Measurements from ENCODE around the gene CHST8.
A peak's percentile ranks its signal among the peaks of the same experiment; 100 is the strongest.

Gene CHST8

GRCh38 chr19:33737681-33738371 is 116.1 kb downstream of the CHST8 start:
- DNase-seq (ENCODE audit: low read depth), result no peak

DNA sequence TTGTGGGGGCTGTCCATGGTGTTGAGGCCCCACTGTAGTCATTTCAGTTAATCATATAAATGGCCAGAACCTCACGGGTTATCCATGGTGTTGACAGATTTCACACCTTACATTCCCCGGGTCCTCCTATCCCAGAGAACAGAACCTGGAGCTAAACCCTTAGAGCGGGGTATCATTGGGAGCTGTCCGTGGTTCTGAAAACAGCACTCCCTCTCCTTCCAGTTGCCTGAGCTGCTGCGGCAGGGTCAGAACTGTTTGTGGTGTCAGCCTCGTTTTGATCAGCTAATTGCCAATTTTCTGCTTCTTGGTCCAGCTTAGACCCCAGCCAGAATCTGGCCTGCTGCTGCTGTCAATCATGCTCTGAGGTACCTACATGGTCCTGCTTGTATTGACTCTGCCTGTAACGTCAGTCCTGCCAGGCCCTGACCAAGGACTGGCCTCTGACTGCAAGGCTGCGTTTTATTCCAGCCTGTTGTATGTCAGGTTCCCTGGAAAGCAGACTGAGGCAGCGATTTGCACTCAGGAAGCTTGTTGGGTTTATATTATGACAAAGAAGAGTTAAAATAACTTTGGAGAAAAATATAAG is 119.2 kb downstream of the CHST8 start:
- DNase-seq (ENCODE audit: low read depth), result peak; percentile 36

- DNase-seq (ENCODE audit: low read depth), result no peak
Measured at GRCh38 chr19:33745297-33745696, 123.5 kb downstream of the CHST8 start.

- no peak for DNase-seq (ENCODE audit: low read depth)
Measured at GRCh38 chr19:33746159-33746558, 124.4 kb downstream of the CHST8 start.

DNA sequence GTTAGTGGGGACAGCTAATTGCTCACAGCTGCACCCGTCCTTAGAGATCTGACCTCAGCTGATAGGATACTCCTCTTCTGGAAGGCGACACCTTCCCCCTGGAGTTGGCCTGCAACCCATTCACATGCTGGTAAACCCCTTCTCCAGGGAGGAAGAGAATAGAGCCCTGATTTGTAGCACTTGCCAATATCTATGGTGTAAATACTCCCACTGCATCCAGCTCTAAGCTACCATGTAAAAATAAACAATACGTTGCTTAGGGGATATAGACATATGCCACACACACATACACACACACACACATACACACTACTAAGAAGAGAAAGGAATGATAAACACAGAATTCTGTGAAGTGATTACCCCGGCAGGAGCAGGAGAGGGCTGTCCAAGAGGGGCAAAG is 125.5 kb downstream of the CHST8 start:
- DNase-seq (ENCODE audit: low read depth), result no peak

DNA sequence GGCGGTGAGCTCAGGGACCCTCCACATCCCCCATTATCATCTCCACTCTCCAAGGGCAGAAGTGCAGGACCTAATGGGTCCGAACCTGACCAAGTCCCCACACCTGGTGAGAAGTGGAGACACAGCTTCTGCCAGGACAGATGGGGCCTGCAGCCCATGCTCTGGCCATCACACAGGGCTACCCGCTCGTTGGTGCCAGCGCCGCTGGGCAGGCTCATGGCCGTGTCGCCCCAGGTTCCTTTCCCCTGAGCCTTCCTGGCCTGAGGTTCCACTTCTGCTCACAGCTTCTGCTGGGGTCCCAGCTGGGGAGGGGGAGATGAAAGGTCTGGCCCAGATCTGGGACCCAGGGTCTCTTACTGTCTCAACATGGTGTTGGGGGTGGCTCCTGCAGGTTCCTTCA is 126.5 kb downstream of the CHST8 start:
- no peak for DNase-seq (ENCODE audit: low read depth)

DNA sequence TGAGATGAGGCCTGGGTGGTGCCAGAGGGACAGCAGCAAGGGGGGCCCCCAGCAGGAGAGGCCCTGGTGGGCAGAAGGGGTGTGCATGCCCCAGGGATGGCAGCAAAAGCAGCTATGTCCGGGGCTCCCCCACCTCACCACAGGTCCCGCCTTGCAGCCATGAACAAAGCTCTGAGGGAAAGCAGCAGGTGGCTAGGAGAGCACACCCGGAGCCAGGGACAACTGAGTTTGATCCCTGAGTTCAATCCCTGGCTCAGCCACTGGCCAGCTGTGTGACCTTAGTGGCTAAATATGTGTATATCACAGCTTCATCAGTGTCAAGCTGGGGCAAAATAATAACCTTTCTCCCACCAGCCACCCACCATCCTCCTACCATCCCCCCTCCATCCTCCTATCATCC is 127.3 kb downstream of the CHST8 start:
- no peak for DNase-seq (ENCODE audit: low read depth)

DNA sequence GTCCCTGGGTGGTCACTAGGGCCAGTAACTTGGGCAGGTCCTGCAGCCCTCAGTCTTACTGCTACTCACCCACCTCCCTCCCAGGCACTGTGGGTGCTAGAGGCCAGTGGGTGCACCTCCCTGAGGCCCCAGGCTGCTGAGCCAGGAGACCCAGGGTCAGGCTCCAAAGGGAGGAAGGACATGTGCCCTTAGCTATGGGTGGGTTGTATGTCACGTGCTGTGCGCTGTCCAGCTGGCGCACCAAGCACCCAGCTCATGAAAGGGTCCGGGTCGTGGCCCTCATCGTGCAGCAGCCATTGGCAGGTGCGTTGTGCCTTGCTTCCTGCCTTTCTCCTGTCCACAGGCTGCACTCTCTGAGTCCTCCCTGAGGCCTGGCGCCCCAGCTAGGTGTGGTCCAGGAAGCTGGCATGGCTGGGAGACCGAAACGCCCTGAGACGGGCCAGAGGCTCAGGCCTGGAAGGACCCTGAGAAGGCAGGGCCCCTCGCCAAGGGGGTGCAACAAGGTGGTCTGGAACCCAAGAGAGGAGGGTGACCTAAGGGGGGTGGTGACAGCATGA is 127.9 kb downstream of the CHST8 start:
- DNase-seq (ENCODE audit: low read depth), result no peak

- no peak for DNase-seq (ENCODE audit: low read depth)
Measured at GRCh38 chr19:33750587-33751435, 129.1 kb downstream of the CHST8 start.

DNA sequence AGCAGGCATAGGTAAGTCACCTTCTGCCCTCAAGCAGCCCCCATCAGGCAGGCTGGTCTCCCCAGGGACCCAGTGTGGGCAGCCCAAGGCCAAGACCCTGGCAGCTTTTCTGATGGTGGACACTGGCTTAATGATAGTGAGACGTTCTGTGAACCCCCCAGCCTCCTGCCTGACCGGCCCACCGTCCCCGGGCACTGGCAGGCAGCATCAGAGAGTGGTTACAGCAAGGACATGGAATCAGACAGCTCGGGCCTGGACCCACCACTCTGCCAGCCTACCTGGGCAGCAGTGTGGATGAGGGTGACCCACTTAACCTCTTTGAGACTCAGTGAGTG is 129.7 kb downstream of the CHST8 start:
- no peak for DNase-seq (ENCODE audit: low read depth)

GRCh38 chr19:33752018-33752800 is 130.5 kb downstream of the CHST8 start:
- DNase-seq (ENCODE audit: low read depth), result no peak

GRCh38 chr19:33752945-33753344 is 131.2 kb downstream of the CHST8 start:
- DNase-seq (ENCODE audit: low read depth), result no peak

DNA sequence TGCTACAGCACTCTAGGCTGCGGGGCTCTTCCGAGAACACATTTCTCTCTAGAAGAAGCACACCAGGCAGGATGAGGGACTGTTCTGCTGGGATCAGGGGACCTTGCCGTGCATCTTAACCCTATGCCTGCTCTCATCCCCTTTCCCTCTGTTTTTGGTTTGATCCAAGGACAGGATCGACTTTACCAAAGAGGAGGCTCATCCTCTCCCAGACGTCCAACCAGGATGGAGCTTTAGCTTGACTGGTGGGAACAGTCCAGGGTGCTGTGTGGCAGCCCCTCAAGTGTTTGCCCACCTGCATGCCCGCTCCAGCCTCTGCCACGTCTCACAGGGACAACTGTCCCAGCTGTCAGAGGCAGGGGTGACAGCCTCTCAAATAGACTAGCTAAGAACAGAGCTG is 132.6 kb downstream of the CHST8 start:
- DNase-seq (ENCODE audit: low read depth), result no peak

GRCh38 chr19:33755099-33756035 is 133.6 kb downstream of the CHST8 start:
- DNase-seq (ENCODE audit: low read depth), result no peak

DNA sequence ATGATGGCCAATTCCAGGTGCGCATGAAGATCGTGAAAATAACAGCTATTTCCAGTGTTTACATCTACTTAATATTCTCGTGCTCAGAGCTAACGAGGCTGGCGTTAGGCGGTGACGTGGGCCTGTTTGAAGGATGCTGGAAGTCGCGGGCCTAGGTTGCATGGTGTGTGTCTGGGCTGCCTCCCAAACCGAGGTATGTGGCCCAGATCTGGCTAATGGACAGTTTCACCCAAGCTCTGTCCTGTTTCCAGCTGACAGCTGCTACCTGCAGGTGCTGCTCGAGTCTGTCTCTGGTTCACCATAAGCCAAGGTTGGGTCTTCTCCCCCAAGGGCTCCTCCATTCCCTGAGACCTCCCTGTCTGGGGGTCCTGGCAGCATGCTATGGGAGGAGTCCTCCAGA is 134.4 kb downstream of the CHST8 start:
- DNase-seq (ENCODE audit: low read depth), result no peak

GRCh38 chr19:33758541-33759013 is 136.8 kb downstream of the CHST8 start:
- no peak for DNase-seq (ENCODE audit: low read depth)

DNA sequence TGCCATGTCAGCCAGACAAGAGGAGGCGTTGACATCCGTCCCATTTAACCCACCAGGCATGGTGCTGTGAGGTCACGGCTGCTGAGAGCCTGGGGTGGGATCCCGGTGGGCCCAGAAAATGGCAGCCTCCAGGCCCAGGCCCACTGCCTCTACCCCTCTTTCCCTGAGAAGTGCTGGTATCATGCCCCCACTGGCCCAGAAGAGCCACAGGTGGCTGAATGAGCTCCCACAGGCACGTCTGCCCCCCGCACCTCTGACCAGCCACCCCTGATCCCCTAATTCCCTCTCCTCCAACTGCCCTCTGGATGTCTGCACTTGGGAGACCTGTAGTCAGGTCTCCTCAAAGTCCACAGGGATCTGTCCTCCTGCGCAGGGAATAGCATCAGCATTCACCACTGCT is 137.6 kb downstream of the CHST8 start:
- no peak for DNase-seq (ENCODE audit: low read depth)

DNA sequence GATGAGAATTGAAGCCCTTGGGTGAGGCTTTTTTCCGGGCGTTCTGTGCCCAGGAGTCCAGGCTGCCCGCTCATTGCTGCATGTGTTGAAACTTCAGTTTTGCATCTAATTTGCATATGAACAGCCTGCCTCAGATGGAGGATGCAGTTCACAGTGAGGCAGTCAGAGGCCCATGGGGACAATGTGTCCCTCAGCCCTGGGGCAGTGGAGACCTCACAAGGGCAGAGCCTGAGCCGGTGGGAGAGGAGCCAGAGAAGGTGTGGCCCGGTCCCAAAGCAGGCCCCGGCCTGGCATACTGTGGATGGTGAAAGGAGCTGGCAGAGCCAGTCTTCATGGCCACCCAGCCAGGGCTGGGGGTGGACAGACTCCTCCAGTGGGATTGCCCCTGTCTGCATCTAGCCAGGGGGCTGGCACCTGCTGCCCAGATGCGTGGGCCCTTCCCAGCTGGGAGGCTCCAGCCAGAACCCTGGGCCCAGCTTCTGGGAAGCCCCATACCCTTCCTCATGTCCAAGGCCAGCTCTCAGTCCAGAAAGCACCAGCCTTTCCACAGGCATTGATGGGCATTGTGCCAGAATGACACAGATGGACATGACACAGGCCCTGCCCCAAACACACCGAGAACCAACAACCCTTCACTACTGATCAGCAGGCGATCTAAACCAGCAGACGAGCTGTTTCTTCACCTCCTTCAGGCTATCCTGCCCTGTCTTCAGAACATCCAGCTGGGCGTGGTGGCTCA is 142.0 kb downstream of the CHST8 start:
- DNase-seq (ENCODE audit: low read depth), result no peak

GRCh38 chr19:33766623-33767022 is 144.9 kb downstream of the CHST8 start:
- no peak for DNase-seq (ENCODE audit: low read depth)

DNA sequence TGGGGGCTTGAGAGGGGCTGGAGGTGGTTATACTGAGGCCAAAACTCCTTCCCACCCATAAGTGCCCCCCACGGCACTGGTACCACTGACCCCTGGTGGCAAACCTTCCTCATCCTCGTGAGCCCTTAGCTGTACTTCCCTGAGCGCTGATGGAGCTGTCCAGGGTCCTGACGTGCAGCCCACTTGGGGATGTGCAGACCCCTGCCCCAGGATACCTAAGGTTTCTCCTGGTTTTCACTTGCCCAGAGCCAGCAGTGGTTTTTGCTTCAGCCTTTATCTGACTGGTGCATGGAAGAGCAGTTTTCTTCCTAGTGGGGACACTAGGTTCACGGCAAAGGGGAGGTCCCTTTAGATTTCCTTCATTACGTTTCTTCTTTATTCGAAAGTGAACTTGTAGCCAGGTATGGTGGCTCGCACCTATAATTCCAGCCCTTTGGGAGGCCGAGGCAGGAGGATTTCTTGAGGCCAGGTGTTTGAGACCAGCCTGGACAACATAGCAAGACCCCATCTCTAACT is 146.2 kb downstream of the CHST8 start:
- DNase-seq (ENCODE audit: low read depth), result peak; percentile 32
